HS-5 (cell line): ENCODE results near the gene METRN.

ENCODE experiments used
- DNase-seq: peaks from one replicate; pipeline ENCODE4 v3.0.0-alpha.2; 2012; ENCODE audit warnings: low read depth

Gene METRN

GRCh38 chr16:677316-678190 is 37.4 kb upstream of the METRN start:
- no peak for DNase-seq

DNA sequence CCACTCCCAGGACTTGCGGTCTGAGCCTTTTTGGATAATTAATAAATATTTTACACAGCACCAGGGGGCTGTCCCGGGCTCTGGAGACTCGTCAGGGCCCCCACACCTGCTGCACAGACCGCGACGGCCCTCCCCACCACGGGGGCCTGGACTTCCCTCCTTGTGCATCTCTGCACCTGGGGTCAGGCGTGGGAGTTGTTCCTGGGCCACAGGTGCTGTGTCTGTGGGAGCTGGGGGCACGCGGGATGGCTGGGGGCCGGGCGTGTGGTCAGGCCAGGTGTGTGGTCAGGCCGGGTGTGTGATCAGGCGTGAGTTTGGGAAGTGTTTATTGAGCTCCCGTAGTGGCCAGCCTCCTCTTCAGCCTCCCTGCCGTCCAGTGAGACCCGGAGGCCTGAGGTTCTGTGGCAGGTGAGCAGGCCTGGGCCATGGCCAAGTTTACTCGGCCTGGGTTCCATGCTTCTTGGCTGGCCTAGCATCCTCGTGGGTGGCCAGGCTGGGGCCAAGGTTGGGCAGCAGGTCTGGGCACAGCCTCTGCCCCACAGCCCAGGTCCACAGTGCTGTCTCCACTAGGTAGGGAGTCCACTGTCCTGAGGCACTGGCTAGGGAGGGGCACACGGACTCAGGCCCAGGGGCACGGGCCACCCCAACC is 36.6 kb upstream of the METRN start:
- DNase-seq = no peak

GRCh38 chr16:678858-679813 is 35.8 kb upstream of the METRN start:
- no peak for DNase-seq

DNA sequence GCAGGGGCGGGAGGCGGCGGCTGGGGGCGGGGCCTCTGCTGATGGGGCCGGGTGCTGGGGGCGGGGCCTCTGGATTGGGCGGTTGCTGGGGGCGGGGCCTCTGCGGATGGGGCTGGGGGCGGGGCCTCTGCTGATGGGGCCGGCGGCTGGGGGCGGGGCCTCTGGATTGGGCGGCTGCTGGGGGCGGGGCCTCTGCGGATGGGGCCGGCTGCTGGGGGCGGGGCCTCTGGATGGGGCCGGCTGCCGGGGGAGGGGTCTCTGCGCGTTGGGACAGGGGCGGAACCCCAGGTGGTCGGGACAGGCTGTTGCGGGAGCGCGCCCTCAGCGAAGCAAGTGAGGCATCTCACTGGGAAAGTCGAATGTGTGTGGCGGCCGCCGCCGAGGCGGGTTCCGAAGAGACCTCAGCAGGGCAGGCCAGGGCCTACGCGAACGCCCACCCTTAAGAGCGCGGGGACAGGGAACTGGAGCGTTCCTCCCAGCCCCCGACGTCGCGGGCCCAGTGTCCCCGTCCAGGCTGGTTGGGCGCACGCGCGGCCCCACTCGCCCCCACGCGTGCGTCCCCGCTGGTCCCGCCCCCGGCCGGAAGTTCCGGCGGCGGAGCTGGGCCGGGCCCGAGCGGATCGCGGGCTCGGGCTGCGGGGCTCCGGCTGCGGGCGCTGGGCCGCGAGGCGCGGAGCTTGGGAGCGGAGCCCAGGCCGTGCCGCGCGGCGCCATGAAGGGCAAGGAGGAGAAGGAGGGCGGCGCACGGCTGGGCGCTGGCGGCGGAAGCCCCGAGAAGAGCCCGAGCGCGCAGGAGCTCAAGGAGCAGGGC is 34.9 kb upstream of the METRN start, which contains the start of gene STUB1:
Gene STUB1 (plus strand): TSS at position 597 of the 811 bp plus-strand sequence. CDS start 116 bp downstream, at position 713.
- DNase-seq = peak; percentile 49

- no peak for DNase-seq
These were observed 34.3 kb upstream of the METRN start for GRCh38 chr16:680625-680945.

DNA sequence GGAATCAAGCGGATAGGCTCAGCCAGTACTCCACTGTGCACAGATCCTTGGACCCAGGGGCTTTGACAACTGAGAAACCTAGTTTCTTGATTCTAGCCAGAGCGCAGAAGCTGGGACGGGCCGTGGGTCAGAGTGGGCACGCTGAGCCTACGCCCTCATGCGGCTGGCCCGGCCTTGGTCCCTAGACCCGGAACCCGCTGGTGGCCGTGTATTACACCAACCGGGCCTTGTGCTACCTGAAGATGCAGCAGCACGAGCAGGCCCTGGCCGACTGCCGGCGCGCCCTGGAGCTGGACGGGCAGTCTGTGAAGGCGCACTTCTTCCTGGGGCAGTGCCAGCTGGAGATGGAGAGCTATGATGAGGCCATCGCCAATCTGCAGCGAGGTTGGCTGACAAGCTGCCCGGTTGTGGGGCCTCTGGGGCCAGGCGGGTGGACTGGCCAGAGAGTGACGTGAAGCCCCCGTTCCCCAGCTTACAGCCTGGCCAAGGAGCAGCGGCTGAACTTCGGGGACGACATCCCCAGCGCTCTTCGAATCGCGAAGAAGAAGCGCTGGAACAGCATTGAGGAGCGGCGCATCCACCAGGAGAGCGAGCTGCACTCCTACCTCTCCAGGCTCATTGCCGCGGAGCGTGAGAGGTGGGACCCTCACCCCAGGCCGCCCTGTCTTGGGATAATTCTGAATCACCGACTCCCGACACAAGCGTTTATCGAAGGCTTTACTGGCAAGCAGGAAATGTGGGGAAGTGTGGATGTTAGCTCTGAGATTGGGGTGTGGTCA is 33.8 kb upstream of the METRN start:
- no peak for DNase-seq

DNA sequence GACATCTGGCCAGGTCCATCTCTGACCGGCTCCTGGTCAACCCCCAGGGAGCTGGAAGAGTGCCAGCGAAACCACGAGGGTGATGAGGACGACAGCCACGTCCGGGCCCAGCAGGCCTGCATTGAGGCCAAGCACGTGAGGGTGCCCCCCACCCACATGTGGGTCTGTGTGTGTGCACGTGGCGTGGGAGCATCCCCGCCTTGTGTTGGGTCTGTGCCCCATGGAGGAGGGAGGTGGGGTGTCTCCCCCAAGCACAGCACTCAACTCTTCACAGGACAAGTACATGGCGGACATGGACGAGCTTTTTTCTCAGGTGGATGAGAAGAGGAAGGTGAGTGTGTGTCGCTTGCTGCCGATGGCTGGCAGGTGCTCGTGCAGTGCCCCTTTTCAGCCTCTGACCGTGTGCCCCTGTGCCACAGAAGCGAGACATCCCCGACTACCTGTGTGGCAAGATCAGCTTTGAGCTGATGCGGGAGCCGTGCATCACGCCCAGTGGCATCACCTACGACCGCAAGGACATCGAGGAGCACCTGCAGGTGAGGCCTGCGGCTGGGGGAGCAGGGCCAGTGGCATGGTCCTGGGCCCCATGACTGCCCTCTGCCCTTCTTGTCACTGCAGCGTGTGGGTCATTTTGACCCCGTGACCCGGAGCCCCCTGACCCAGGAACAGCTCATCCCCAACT is 33.0 kb upstream of the METRN start:
- DNase-seq = no peak

DNA sequence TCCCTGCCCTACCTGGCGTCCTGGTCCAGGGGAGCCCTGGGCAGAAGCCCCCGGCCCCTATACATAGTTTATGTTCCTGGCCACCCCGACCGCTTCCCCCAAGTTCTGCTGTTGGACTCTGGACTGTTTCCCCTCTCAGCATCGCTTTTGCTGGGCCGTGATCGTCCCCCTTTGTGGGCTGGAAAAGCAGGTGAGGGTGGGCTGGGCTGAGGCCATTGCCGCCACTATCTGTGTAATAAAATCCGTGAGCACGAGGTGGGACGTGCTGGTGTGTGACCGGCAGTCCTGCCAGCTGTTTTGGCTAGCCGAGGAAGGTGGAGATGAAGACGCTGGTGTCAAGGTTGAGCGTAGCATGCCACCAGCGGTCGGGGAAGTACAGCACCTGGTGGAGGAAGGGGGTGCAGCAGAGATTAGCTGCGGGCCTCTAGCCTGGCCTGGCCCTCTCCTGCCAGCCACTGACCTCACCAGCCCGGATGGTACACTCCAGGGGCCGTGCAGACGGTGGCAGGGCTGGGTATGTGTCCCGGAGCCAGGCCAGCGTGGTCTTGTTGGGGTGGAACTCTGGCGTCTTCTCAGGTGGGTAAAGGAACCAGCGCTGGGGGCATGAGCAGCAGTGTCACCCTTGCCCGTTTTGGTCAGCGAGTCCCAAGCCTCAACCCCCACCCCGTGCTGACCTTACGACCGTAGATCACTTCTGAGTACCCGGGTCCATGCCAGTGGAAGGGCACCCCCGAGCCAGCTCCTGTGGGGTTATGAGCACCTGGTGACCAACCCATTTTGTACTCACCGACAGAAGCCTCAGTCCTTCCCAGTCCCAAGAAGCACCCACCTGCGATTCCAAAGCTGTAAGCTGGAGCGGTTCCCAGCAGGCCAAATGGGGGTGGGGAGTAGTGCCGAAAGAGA is 32.2 kb upstream of the METRN start:
- no peak for DNase-seq

- no peak for DNase-seq
These were observed 31.4 kb upstream of the METRN start for GRCh38 chr16:683396-684070.

- DNase-seq = peak; percentile 49
These were observed 30.7 kb upstream of the METRN start, which contains the start of gene JMJD8 for GRCh38 chr16:684071-684794. JMJD8 (minus strand) TSS chr16:684334; CDS start chr16:684319, 15 bp downstream.

DNA sequence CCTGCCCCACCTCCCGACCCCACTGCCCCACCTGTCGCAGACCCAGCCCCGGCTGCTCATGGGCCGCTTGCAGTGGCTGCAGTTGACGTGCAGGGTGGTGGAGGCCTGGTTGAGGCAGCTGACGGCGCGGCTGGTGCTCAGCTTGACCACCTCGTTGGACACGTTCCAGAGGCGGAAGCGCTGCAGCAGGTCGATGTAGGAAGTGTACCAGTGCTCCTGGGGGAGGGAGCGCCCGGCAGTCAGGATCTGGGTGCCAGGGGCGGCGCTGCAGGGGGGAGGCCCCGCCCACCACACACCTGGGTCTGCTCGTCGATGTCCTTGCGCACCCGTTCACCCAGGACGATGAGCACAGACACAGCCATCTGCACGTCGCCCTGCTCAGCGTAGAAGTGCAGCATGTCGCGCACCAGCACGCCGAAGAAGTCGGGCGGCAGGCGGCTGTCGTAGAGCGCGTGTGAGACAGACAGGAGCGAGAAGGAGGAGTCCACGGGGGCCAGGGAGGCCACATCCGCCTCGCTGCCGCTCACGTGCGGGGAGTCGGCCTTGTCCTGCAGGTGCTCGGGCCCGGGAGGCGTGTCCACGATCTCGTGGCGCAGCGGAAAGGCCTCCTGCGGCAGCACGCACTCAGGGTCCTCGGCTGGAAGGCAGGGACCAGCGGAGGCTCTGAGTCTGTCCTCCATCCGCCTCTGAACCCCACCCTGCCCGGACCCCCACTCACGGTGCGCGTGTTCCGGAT is 29.8 kb upstream of the METRN start:
- DNase-seq = no peak

DNA sequence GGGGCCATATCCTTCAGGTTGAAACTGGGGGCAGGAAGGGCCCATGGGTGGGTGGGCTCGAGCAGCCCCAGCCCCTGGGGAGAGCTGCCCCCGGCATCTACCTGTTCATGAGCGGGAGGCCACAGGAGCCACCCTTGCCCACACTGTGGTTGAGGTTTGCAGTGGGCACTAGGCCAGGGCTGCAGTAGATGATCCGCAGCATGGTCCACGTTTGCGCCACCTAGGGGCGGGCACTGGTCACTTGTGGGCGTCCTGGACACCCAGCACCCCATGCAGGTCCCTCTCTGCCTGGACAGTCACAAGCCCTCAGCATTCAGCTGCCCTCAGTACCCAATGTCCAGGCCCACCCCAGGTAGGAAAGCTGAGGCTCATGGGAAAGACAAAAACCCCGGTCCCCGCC is 29.0 kb upstream of the METRN start:
- DNase-seq = no peak

DNA sequence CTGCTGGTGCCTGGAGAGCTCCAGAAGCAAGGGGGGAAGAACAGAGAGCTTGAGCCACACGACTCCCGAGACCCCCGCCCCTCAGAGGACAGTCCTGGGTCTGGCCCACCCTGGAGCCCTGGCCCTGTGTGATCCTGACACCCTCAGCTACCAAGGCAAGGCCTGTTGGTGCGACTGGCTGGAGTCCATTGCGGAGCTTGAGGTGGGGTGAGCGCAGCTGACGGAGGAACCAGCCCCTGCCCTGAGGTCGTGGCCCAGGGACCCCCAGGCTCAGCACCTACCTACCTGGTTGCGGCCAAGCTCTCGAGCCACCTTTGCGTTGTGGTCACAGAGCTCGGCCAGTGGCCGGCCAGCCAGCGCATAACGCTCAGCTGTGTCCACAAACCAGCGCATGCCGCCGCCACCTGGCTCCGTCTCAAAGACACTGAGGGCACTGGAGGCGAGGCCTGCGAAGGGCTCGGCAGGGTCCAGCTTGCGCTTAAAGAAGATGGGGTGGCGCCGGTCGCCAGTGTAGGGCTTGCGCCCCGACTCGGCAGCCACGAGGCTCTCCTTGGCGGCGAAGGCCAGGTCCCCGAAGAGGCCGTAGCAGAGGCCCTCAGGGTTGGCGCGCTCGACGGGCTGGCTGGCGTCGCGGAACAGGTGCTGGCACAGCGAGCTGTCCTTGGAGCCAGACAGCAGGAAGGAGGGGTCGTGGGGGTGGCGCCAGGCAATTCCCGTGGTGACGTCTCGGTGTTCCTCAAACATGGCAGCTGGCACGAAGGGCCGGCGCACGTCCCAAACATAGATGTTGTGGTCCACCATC is 28.3 kb upstream of the METRN start:
- no peak for DNase-seq

GRCh38 chr16:687499-687898 is 27.4 kb upstream of the METRN start:
- no peak for DNase-seq

DNA sequence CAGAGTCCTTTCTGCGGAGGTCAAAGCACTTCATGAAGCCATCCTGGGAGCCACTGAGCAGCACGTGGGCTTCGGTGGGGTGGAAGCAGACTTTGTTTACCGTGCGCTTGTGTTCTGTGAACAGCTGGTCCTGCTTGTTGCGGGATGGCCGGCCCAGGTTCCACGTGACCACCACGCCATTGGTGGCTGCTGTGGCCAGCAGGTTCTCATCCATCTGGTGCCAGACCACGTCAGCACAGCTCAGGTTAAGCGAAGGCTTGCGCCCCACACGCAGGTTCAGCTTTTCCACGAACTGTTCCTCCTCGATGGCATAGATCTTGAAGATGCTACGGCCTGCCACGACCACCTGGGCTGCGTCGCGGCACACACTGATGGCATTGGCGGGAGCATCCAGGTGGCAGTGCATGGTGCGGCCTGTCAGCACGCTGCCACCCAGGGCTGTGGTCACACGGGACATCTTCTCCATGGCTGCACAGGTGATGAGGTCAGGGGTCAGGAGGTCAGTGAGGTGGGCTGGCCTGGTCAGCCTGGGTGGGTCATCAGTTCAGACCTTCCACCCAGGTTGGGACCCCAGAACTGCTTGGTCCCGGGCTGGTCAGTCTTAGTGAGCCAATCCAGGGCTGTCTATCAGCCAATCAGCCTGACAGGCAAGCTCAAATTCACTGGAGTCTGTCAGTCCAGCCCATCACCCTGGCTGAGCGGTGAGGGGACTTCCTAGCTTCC is 25.6 kb upstream of the METRN start:
- no peak for DNase-seq
